A549 (cell line): ENCODE data around the gene HEBP1. TPM values are rescaled to one million over a fixed set of nuclear protein-coding genes. Genes with fewer than 3 reads are reported as not detected.

ENCODE experiments used
- ATAC-seq, 2 experiments: fragments of 200-7000 bp in 1 of 2; fragments of >200 bp in 1 of 2; cut with Nextera tagmentation in 1 of 2; cut with Tn5 transposase in 1 of 2; 3 replicates each; pipeline versions ENCODE4 v1.8.0 to v1.9.1; 2018 to 2020; ENCODE audit warnings: mild to moderate bottlenecking in 1 of 2, moderate library complexity in 1 of 2
- CTCF ChIA-PET: fragments of 300-600 bp; sonication (Branson Sonifier 250); formaldehyde crosslinking; extraction: SDS; loops from one replicate; lab custom pipeline; 2021; ENCODE audit warnings: antibody characterized with exemption, inconsistent platforms; lab: Yijun Ruan, JAX
- POLR2A ChIA-PET: fragments of 350-600 bp; formaldehyde crosslinking; extraction: SDS; loops from one replicate; lab custom pipeline; 2021; ENCODE audit warnings: antibody characterized with exemption, inconsistent platforms; lab: Yijun Ruan, JAX
- DNase-seq, 2 experiments: peaks; one replicate each; pipeline versions ENCODE4 v3.0.0 to v3.0.0-alpha.2; 2011 to 2016; ENCODE audit warnings: low read depth in 1 of 2, low spot score in 1 of 2
- FAIRE-seq: peaks from 2 replicates; lab custom pipeline; 2011; peaks lifted over from hg19 to GRCh38; lab: Jason Lieb, UNC
- H3K27ac ChIP-seq, 2 experiments: fragments of >200 bp; sonication (Bioruptor Twin); formaldehyde crosslinking; 3 replicates each; pipeline ENCODE4 v1.5.1; 2016 to 2017
- H3K4me1 ChIP-seq: fragments of >200 bp; sonication (Bioruptor Twin); formaldehyde crosslinking; 3 replicates; pipeline ENCODE4 v1.6.1; 2016
- H3K4me2 ChIP-seq: fragments of >200 bp; sonication (Bioruptor Twin); formaldehyde crosslinking; 3 replicates; pipeline ENCODE4 v1.6.1; 2016
- H3K4me3 ChIP-seq: fragments of >200 bp; sonication (Bioruptor Twin); formaldehyde crosslinking; 3 replicates; pipeline ENCODE4 v1.5.1; 2016
- H3K9me3 ChIP-seq: fragments of >200 bp; sonication (Bioruptor Twin); formaldehyde crosslinking; 3 replicates; pipeline ENCODE4 v1.6.1; 2016
- BHLHE40 ChIP-seq: IDR thresholded peaks from 2 replicates; pipeline ENCODE4 v1.6.1; 2012; ENCODE audit warnings: low read depth, low read length, inconsistent platforms
- EHF ChIP-seq: fragments of 250-450 bp; sonication (Bioruptor Pico); IDR thresholded peaks from 2 replicates; pipeline ENCODE4 v1.5.0; 2020; ENCODE audit warnings: mild to moderate bottlenecking
- EHMT2 ChIP-seq: fragments of 200-600 bp; sonication (generic); IDR thresholded peaks from 2 replicates; pipeline ENCODE4 v1.6.1; 2016; ENCODE audit warnings: antibody characterized with exemption, low read depth, mild to moderate bottlenecking, moderate library complexity
- FOSB ChIP-seq: fragments of 250-450 bp; sonication (Bioruptor Pico); IDR thresholded peaks from 2 replicates; pipeline ENCODE4 v1.5.0; 2020; ENCODE audit warnings: mild to moderate bottlenecking, moderate library complexity
- FOXS1 ChIP-seq: fragments of 250-450 bp; sonication (Bioruptor Pico); IDR thresholded peaks from 2 replicates; pipeline ENCODE4 v1.5.0; 2020; ENCODE audit warnings: mild to moderate bottlenecking, moderate library complexity
- GATA3 ChIP-seq: IDR thresholded peaks from 2 replicates; pipeline ENCODE4 v1.6.1; 2012; ENCODE audit warnings: borderline replicate concordance
- HMGXB4 ChIP-seq: fragments of 250-450 bp; sonication (Bioruptor Pico); IDR thresholded peaks from 2 replicates; pipeline ENCODE4 v1.5.0; 2021; ENCODE audit warnings: mild to moderate bottlenecking, moderate library complexity, borderline replicate concordance
- HOXA7 ChIP-seq: fragments of 250-450 bp; sonication (Bioruptor Pico); IDR thresholded peaks from 2 replicates; pipeline ENCODE4 v1.5.0; 2020; ENCODE audit warnings: mild to moderate bottlenecking, moderate library complexity
- JUNB ChIP-seq: fragments of >200 bp; sonication (Bioruptor Twin); formaldehyde crosslinking; IDR thresholded peaks from 2 replicates; pipeline ENCODE4 v1.6.1; 2016
- KDM1A ChIP-seq: fragments of 200-600 bp; sonication (generic); IDR thresholded peaks from 2 replicates; pipeline ENCODE4 v1.6.1; 2016; ENCODE audit warnings: low read depth, mild to moderate bottlenecking
- MAFK ChIP-seq: fragments of 450-650 bp; IDR thresholded peaks from 2 replicates; pipeline ENCODE4 v1.6.1; 2014; ENCODE audit not compliant: partially characterized antibody
- MAZ ChIP-seq: fragments of 150-350 bp; IDR thresholded peaks from 2 replicates; pipeline ENCODE4 v1.6.1; 2014; ENCODE audit warnings: antibody characterized with exemption, low read depth, low read length, borderline replicate concordance
- NPAS2 ChIP-seq: fragments of 250-450 bp; sonication (Bioruptor Pico); IDR thresholded peaks from 2 replicates; pipeline ENCODE4 v1.8.0; 2022; ENCODE audit warnings: mild to moderate bottlenecking, moderate library complexity, borderline replicate concordance
- NR3C1 ChIP-seq: fragments of >200 bp; sonication (Bioruptor Twin); formaldehyde crosslinking; IDR thresholded peaks from 3 replicates; pipeline ENCODE4 v1.6.1; 2017
- POLR2A ChIP-seq: IDR thresholded peaks from 2 replicates; pipeline ENCODE4 v1.6.1; 2012; ENCODE audit warnings: mild to moderate bottlenecking, low read length
- RAD21 ChIP-seq, 2 experiments: fragments of >200 bp in 1 of 2; sonication (Bioruptor Twin) in 1 of 2; formaldehyde crosslinking in 1 of 2; IDR thresholded peaks in 1 of 2; conservative IDR thresholded peaks in 1 of 2; 2 replicates in 1 of 2; 3 replicates in 1 of 2; pipeline ENCODE4 v1.6.1; 2012 to 2018; ENCODE audit warnings: inconsistent platforms in 1 of 2
- RARB ChIP-seq: fragments of 250-450 bp; sonication (Bioruptor Pico); IDR thresholded peaks from 2 replicates; pipeline ENCODE4 v1.8.0; 2021; ENCODE audit warnings: mild to moderate bottlenecking, moderate library complexity
- RCOR1 ChIP-seq: fragments of 150-350 bp; IDR thresholded peaks from 2 replicates; pipeline ENCODE4 v1.6.1; 2014; ENCODE audit warnings: antibody characterized with exemption, low read length, low read depth
- WGBS: methylation state at CpG from one replicate; pipeline ENCODE4 v1.1.6; 2017; ENCODE audit errors: missing lambda C conversion rate; 5-methylcytosine and 5-hydroxymethylcytosine counted together
- polyA plus RNA-seq, 4 experiments: library from polyadenylated mRNA; depleted of rRNA in 3 of 4; stranded (reverse); fragments of >200 nt; fragmentation: RNase III in 1 of 4; extraction: RNeasy Plus Mini Kit Qiagen cat#74134 plus additional on column Dnase treatment in 1 of 4; gene quantifications; 2 replicates in 3 of 4; 3 replicates in 1 of 4; pipeline ENCODE4 v1.2.3, GENCODE V29; 2011 to 2017
- TF ChIP-seq, protein P1 (sequence below): fragments of 200-600 bp; sonication (generic); IDR thresholded peaks from 2 replicates; pipeline ENCODE4 v1.6.1; 2016; ENCODE audit warnings: antibody characterized with exemption, mild to moderate bottlenecking, moderate library complexity
- TF ChIP-seq, protein P2 (sequence below): fragments of 450-650 bp; IDR thresholded peaks from 2 replicates; pipeline ENCODE4 v1.6.1; 2014; ENCODE audit warnings: antibody characterized with exemption
- TF ChIP-seq, protein P3 (sequence below): IDR thresholded peaks from 2 replicates; pipeline ENCODE4 v1.6.1; 2012; ENCODE audit warnings: low read depth, borderline replicate concordance

Gene HEBP1
- polyA plus RNA-seq, 2 of the 4 experiments (the other 2 are of a cell fraction) = 24.8 to 48.9 TPM

DNA sequence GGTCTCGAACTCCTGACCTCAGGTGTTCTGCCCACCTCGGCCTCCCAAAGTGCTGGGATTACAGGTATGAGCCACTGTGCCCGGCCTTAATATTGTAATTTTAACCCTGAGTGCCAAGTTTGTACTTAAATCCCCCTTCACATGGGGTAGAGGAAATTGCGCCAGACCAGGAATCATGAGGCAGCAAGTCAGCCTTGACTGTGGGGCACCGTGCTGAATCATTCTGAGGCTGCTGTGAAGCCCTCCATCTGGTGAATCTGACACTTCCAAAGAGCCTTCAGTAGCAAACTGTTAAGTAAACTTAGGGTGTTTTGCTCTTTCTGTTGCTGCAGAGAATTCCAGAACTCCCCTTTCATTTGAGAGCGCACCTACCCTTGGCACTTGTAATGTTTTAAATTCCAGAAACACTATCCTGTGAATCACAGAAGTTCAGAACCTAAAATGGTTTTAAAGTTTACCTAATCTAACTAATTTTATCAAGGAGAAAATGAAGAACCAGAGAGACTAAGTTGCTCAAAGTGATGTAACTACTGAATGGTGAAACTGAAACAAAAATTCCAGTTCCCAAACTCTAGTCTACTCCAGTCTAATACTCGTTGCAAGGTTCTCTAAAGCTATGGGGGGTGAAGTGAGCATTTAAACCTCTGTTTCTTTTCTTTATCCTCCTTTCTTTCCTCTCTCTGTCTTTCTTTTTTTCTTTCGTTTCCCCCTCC, 7.5 kb downstream of the HEBP1 start (continued):
- TF ChIP-seq, protein P1, sequence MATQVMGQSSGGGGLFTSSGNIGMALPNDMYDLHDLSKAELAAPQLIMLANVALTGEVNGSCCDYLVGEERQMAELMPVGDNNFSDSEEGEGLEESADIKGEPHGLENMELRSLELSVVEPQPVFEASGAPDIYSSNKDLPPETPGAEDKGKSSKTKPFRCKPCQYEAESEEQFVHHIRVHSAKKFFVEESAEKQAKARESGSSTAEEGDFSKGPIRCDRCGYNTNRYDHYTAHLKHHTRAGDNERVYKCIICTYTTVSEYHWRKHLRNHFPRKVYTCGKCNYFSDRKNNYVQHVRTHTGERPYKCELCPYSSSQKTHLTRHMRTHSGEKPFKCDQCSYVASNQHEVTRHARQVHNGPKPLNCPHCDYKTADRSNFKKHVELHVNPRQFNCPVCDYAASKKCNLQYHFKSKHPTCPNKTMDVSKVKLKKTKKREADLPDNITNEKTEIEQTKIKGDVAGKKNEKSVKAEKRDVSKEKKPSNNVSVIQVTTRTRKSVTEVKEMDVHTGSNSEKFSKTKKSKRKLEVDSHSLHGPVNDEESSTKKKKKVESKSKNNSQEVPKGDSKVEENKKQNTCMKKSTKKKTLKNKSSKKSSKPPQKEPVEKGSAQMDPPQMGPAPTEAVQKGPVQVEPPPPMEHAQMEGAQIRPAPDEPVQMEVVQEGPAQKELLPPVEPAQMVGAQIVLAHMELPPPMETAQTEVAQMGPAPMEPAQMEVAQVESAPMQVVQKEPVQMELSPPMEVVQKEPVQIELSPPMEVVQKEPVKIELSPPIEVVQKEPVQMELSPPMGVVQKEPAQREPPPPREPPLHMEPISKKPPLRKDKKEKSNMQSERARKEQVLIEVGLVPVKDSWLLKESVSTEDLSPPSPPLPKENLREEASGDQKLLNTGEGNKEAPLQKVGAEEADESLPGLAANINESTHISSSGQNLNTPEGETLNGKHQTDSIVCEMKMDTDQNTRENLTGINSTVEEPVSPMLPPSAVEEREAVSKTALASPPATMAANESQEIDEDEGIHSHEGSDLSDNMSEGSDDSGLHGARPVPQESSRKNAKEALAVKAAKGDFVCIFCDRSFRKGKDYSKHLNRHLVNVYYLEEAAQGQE = no peak
- TF ChIP-seq HMGXB4 (CRISPR knock-in tag) (no peak), RARB (CRISPR knock-in tag) (no peak)

DNA sequence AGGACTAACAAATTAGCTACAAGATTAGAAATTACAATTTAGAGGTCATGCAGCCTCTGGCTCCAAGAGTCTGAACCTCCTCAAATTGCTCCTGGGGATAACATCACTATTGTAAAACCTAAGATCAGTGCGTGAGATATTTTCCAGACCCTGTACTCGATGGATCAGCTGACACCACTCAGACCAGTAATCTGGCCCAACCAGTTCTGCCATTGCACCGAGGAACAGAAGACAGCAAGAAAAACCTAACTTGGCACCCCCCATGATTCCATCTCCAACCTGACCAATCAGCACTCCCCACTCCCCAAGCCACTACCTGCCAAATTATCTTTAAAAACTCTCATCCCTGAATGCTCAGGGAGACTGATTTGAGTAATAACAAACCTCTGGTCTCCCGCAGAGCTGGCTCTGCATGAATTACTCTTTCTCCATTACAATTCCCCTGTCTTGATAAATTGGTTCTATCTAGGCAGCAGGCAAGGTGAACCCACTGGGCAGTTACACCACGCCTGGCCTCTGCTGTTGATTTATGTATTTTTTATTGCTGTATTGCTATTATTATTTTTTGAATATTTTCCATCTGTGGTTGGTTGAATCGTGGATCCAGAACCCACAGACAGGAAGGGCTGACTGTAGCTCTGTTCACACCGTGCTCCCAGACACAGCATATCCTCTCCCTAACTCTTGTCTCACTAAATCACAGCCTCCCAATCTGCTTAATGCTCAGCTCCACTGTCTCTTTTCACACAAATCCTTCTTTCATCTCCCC, 9.2 kb downstream of the HEBP1 start:
- ATAC-seq (no peak), DNase-seq (no peak), FAIRE-seq (no peak)
- CTCF ChIA-PET = interaction anchor here (1.0 to 2.5 kb wide), 8 partner anchors 7 to 254 kb away, joined by 3 to 10 read pairs (median 4); partner anchors contain the start of gene FAM234B
- Histone ChIP-seq H3K4me1 (peaks cover 24% of the 10 kb centered on the region), H3K4me2 (no peak overlapping the region; the same call in 2 of the 3 replicates), H3K9me3 (no peaks in the 10 kb centered on the region), H3K27ac (peak overlapping the region; percentile 68 to 86; a peak in 4 of 6 replicates), H3K4me3 (no peak overlapping the region)
- TF ChIP-seq POLR2A (no peak), BHLHE40 (no peak), EHMT2 (no peak), EHF (no peak), JUNB (no peak), MAFK (no peak), MAZ (no peak), NR3C1 (no peak), GATA3 (no peak), NPAS2 (no peak), RCOR1 (no peak), FOXS1 (no peak), KDM1A (no peak), FOSB (CRISPR knock-in tag) (no peak), RAD21 (conservative IDR thresholded peaks at IDR 0.05 in 1 of 2, IDR thresholded peaks at IDR 0.05 in 1 of 2) (no peak), HOXA7 (CRISPR knock-in tag) (no peak)
- TF ChIP-seq, protein P1 = no peak
- TF ChIP-seq, protein P2, sequence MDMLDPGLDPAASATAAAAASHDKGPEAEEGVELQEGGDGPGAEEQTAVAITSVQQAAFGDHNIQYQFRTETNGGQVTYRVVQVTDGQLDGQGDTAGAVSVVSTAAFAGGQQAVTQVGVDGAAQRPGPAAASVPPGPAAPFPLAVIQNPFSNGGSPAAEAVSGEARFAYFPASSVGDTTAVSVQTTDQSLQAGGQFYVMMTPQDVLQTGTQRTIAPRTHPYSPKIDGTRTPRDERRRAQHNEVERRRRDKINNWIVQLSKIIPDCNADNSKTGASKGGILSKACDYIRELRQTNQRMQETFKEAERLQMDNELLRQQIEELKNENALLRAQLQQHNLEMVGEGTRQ = no peak
- TF ChIP-seq, protein P3, sequence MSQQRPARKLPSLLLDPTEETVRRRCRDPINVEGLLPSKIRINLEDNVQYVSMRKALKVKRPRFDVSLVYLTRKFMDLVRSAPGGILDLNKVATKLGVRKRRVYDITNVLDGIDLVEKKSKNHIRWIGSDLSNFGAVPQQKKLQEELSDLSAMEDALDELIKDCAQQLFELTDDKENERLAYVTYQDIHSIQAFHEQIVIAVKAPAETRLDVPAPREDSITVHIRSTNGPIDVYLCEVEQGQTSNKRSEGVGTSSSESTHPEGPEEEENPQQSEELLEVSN = no peak
- POLR2A ChIA-PET = no interaction called here
- WGBS = 90% methylated on average over 7 of the region's 7 CpGs
